Measurements from ENCODE around the gene ATP6V0C.

GRCh38 chr16:2531371-2531695 lies 17.6 kb downstream of the ATP6V0C start, which contains the start of gene CEMP1:
- no peak for TF ChIP-seq ATF3 (IDR thresholded peaks at IDR 0.05)
- TF ChIP-seq CTCF (IDR thresholded peaks at IDR 0.05; ENCODE audit: low read depth, low read length, missing input control) = no peak

Data from liver (tissue), 3 donors.